AG09309 (cell line): Measurements from ENCODE around the gene SCARF2.
"Not testable (repeated sequence)": the region's sequence is repeated elsewhere in the genome, so short reads cannot be mapped to it uniquely, and the experiment has no call there.

Source experiments
- DNase-seq: peaks from one replicate; pipeline ENCODE4 v3.0.0-alpha.2; 2010; ENCODE audit warnings: low read depth
- H3K4me3 ChIP-seq: 2 replicates; pipeline ENCODE4 v1.5.1; 2011; ENCODE audit warnings: mild to moderate bottlenecking, low read depth, low read length, moderate library complexity; ENCODE audit not compliant: control insufficient read depth
- CTCF ChIP-seq: IDR thresholded peaks from 2 replicates; pipeline ENCODE4 v1.5.1; 2011; ENCODE audit warnings: mild to moderate bottlenecking, low read depth, low read length, inconsistent platforms; ENCODE audit not compliant: insufficient read depth, control insufficient read depth; ENCODE audit errors: missing control alignments

The SCARF2 gene

GRCh38 chr22:20378110-20378509 is 59.5 kb downstream of the SCARF2 start:
- DNase-seq = no peak

GRCh38 chr22:20376983-20377382 is 60.6 kb downstream of the SCARF2 start:
- H3K4me3 ChIP-seq, DNase-seq: not testable (repeated sequence)

More at GRCh38 chr22:20378110-20378509, 59.5 kb downstream of the SCARF2 start:
- TF ChIP-seq CTCF = no peak
- H3K4me3 ChIP-seq = no peak overlapping the region

- not testable (repeated sequence) for H3K4me3 ChIP-seq, DNase-seq
These were observed 61.3 kb downstream of the SCARF2 start for GRCh38 chr22:20376281-20376680.
